A673 (cell line): ENCODE results near the gene MGST3. TPM values are rescaled to one million over a fixed set of nuclear protein-coding genes. Genes with fewer than 3 reads are reported as not detected.

Experiments
- BruUV-seq: library from RNA; stranded (reverse); fragments of 400-500 nt; replicated peaks from 2 replicates; lab custom pipeline; 2021; lab: Mats Ljungman, UMichigan
- CTCF ChIA-PET: fragments of 300-600 bp; sonication (Branson Sonifier 250); formaldehyde crosslinking; loops from one replicate; lab custom pipeline; 2022; ENCODE audit warnings: antibody characterized with exemption; lab: Charles Lee
- POLR2A ChIA-PET: fragments of 300-600 bp; sonication (Branson Sonifier 250); formaldehyde crosslinking; loops from one replicate; lab custom pipeline; 2022; ENCODE audit warnings: antibody characterized with exemption; ENCODE audit not compliant: low non-redundant PET; lab: Charles Lee
- DNase-seq: peaks from one replicate; pipeline ENCODE4 v3.0.0-alpha.2; 2015; ENCODE audit warnings: low spot score
- H3K27ac ChIP-seq: fragments of 200-600 bp; sonication (generic); 2 replicates; pipeline ENCODE4 v1.5.1; 2016; ENCODE audit warnings: mixed run types, low read depth, mild to moderate bottlenecking, mixed read lengths, antibody characterized with exemption, low read length; ENCODE audit not compliant: poor library complexity, severe bottlenecking
- H3K27me3 ChIP-seq: fragments of 200-600 bp; sonication (generic); replicated peaks from 2 replicates; pipeline ENCODE4 v1.6.1; 2017; ENCODE audit warnings: mixed run types, low read depth, mild to moderate bottlenecking, mixed read lengths, antibody characterized with exemption, low read length; ENCODE audit not compliant: insufficient read depth, poor library complexity
- H3K36me3 ChIP-seq: fragments of 200-600 bp; sonication (generic); 2 replicates; pipeline ENCODE4 v1.6.1; 2016; ENCODE audit warnings: mixed run types, mild to moderate bottlenecking, mixed read lengths, antibody characterized with exemption, low read length; ENCODE audit not compliant: insufficient read depth, poor library complexity, severe bottlenecking
- H3K4me1 ChIP-seq: fragments of 200-600 bp; sonication (generic); 2 replicates; pipeline ENCODE4 v1.6.1; 2017; ENCODE audit warnings: mixed run types, mild to moderate bottlenecking, mixed read lengths, antibody characterized with exemption, low read length; ENCODE audit not compliant: insufficient read depth, poor library complexity, severe bottlenecking
- H3K4me3 ChIP-seq: fragments of 200-600 bp; sonication (generic); 2 replicates; pipeline ENCODE4 v1.5.1; 2016; ENCODE audit warnings: low read depth, mixed run types, mild to moderate bottlenecking, mixed read lengths, low read length; ENCODE audit not compliant: poor library complexity, severe bottlenecking
- H3K9me3 ChIP-seq: fragments of 200-600 bp; sonication (generic); 2 replicates; pipeline ENCODE4 v1.6.1; 2016; ENCODE audit warnings: mixed run types, low read depth, mild to moderate bottlenecking, mixed read lengths, antibody characterized with exemption, low read length; ENCODE audit not compliant: poor library complexity, severe bottlenecking
- CTCF ChIP-seq: fragments of 300-800, 200-600 bp; sonication (generic); conservative IDR thresholded peaks from 2 replicates; pipeline ENCODE4 v1.5.1; 2017; ENCODE audit warnings: low read depth, mild to moderate bottlenecking, antibody characterized with exemption, low read length, moderate library complexity, mixed read lengths
- EZH2 ChIP-seq: fragments of 200-600 bp; sonication (generic); IDR thresholded peaks from 2 replicates; pipeline ENCODE4 v1.6.1; 2017; ENCODE audit warnings: borderline replicate concordance, low read depth, mild to moderate bottlenecking, mixed read lengths, antibody characterized with exemption, low read length; ENCODE audit not compliant: poor library complexity, severe bottlenecking
- intact Hi-C: fragments of 100-400 bp; cut with micrococcal nuclease; formaldehyde crosslinking; loops from one replicate; pipeline ENCODE4 v1.10.0; 2022; ENCODE audit not compliant: unreplicated experiment
- total RNA-seq: library from RNA; stranded (reverse); gene quantifications from 2 replicates; pipeline ENCODE4 v1.2.3, GENCODE V29; 2021

Gene MGST3
- total RNA-seq, 1 experiment from 2014 or later: 150 TPM

GRCh38 chr1:165631342-165632151 lies 513 bp downstream of the MGST3 start:
- Histone ChIP-seq H3K36me3 (no peaks in the 10 kb centered on the region), H3K27me3 (no peaks in the 10 kb centered on the region), H3K4me3 (peak overlapping the region; percentile 76), H3K9me3 (no peaks in the 10 kb centered on the region), H3K4me1 (peaks cover 32% of the 10 kb centered on the region), H3K27ac (peak overlapping the region; percentile 85)
- intact Hi-C loops: loop anchor here (2.0 to 10.0 kb wide), 2 partner anchors 65 to 133 kb away; partner anchors contain the start of gene TMCO1
- DNase-seq: peak; percentile 63
- ChIA-PET POLR2A (no interaction called here), CTCF (no interaction called here)
- BruUV-seq: no TSS peak
- no peak for TF ChIP-seq CTCF
- no peak for TF ChIP-seq EZH2

GRCh38 chr1:165632152-165632469 lies 1.1 kb downstream of the MGST3 start:
- Histone ChIP-seq H3K4me1 (peaks cover 34% of the 10 kb centered on the region), H3K36me3 (no peaks in the 10 kb centered on the region), H3K9me3 (no peaks in the 10 kb centered on the region), H3K27me3 (no peaks in the 10 kb centered on the region), H3K27ac (peak overlapping the region; percentile 85), H3K4me3 (peak overlapping the region; percentile 76)
- CTCF ChIA-PET: no interaction called here
- TSS peak; percentile 28 for BruUV-seq
- TF ChIP-seq CTCF: no peak
- no peak for TF ChIP-seq EZH2
- intact Hi-C loops: loop anchor here (2.0 to 10.0 kb wide), 2 partner anchors 65 to 133 kb away; partner anchors contain the start of gene TMCO1
- POLR2A ChIA-PET: no interaction called here
- peak; percentile 9 for DNase-seq

- Histone ChIP-seq H3K9me3 (no peaks in the 10 kb centered on the region), H3K4me1 (peaks cover 38% of the 10 kb centered on the region), H3K27me3 (no peaks in the 10 kb centered on the region), H3K36me3 (no peaks in the 10 kb centered on the region), H3K4me3 (peak overlapping the region; percentile 76), H3K27ac (peak overlapping the region; percentile 85)
- BruUV-seq: no TSS peak
- DNase-seq: peak; percentile 83
- no peak for TF ChIP-seq EZH2
- no peak for TF ChIP-seq CTCF
- CTCF ChIA-PET: no interaction called here
- POLR2A ChIA-PET: interaction anchor here (0.6 kb wide), 1 partner anchor 269 kb away, joined by 8 read pairs; no protein-coding TSS in a partner anchor
- intact Hi-C loops: loop anchor here (2.0 to 10.0 kb wide), 2 partner anchors 64 to 132 kb away; partner anchors contain the start of gene TMCO1
Observed at GRCh38 chr1:165632491-165632890, 1.5 kb downstream of the MGST3 start.
